NCI-H748 (cell line): ENCODE measurements around the gene CCDC61.

Experiments
- DNase-seq: peaks from one replicate; lab custom pipeline; 2025; ENCODE audit not compliant: unreplicated experiment; lab: John Stamatoyannopoulos, UW

Gene CCDC61

DNA sequence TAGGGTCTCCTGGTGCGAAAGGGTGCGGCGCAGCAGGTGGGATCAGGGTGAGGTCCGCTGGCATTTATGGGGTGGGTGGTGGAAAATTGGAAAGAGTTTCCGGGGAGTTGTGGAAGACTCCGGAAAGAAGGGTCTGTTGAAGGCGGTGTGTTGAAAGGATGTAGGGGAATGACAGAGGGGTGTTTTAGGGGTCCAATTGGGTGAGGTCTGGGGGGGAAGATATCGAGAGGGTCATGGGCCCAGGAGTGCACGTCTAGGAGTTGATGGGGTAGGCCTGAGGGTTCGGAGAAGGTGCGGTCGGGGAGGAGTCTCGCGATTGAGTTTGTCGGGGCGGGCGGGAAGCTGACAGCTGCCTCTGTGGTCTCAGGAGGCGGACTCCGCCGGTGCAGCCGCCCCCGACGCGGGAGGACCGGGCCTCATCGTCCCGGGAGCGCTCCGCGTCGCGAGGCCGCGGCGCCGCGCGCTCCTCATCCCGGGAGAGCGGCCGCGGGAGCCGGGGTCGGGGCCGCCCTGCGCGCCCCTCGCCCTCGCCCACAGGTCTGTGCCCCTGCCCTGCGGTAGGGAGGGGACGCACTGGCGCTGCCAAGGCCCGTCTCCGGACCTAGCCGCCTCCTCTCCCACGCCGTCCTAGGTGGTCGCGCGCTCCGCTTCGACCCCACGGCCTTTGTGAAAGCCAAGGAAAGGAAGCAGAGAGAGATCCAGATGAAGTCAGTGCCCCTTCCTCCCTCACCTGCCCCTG, 20.6 kb downstream of the CCDC61 start:
- DNase-seq, result peak; percentile 67

DNA sequence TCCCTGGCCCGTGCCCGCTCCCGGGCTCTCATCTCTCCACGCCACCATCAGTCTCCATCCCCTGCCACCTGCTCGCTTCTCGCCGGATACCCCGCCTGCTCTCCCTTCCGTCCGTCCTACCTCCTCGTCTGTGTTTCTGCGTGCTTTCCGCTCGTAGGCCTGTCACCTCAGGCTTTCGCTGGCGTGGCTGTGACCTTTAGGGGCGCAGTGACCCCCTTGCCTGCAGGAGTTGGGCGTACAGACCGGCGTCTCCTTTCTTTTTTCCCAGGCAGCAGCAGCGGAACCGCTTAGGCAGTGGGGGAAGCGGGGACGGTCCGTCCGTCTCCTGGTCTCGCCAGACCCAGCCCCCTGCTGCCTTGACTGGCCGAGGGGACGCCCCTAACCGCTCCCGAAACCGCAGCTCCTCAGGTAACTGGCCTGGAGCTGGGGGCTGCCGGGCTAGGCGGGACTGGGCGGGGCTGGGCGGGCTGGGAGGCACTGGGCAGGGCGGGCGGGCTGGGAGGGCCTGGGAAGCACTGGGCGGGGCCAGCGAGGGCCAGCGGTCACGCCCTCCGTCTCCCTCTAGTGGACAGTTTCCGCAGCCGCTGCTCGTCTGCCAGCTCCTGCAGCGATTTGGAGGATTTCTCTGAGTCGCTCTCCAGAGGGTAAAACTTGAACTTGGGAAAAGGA, 21.3 kb downstream of the CCDC61 start:
- peak; percentile 84 for DNase-seq

DNA sequence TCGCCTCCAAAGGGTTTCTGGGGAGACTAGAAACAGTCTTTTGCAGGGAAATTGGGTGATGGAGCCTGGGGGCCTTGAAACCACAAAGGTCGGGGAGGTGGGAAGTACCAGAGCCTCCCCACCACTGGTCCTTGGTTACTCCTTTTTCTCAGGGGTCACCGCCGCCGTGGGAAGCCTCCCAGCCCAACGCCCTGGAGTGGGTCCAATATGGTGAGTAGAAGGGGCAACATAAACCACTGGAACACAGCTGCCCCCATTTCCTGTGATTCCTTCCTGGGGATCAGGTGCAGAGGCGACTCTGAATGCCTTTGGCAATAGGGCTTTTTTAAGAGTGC, 21.8 kb downstream of the CCDC61 start:
- DNase-seq, result no peak

DNA sequence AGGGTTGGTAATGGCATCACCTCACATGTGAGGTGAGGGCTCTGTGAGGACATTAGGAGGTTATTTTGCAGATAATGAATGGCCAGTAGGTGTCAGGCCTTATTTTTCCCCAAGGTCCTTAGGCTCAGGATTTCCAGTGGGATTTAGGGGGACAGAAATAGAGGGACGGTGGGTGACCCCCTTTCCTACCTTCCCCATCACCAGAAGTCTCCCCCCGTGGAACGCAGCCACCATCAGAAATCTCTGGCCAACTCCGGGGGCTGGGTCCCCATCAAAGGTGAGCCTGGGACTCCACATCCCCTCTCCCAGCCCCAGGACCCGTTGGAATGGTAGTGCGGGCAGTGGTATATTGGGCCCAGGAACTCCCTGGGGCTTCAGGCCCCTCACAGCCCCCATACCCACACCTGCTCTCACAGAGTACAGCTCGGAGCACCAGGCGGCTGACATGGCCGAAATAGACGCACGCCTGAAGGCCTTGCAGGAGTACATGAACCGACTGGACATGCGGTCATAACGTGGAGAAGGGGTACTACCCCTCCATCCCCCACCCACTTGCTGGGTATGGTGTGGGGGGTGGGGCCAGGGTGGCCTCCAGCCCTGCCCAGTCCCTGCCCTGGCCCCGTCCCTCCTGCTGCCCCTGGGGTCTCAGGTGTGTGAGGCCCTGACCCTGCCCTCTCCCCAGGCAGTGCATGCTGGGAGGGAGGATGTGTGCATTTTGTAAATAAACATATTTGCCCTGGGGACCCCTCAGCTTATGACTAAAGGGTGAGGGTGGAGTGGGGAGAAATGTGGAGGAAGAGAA, 22.8 kb downstream of the CCDC61 start:
- DNase-seq, result no peak

DNA sequence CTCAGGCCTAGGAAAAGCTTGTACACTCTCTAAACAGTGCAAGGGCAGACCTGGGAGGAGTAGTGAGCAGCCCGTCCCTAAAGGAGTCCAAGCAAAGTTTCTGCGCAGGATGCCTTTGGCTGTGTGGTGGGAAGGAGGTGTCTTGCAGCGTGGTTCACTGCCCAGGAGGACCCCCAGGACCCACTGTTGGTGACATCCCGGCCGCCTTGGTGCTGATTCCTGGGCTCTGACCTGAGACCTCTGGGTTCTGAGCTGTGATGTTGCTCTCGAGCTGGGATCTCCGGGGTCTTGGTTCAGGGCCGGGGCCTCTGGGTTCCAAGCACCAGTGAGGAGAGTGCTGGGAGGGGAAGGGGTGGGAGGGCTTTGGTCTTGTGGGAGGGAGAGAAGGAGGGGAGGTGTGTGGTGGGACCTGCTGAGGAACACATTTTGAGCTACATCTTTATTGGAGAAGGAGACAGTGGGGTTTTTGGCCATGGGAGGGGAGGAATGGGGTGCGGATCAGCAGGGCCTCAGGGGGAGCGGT, 23.5 kb downstream of the CCDC61 start:
- no peak for DNase-seq

DNA sequence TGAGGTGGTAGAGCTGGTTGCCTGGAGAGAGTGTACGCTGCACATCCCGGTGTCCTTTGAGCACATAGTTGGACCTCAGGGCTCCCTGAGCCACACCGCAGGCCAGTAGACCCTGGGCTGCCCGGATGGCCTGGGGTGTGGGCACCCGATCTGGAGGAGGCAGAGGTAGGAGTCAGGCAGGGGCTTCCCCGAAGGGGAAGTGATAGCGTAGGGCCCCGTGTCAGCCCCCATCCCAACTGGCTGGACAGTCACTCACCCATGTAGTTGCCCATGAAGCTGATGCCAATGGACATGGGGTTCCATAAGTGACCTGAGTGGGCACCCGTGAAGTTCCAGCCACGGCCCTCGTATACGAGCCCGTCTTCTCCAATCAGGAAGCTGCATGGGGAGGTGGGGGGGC, 24.0 kb downstream of the CCDC61 start:
- no peak for DNase-seq

DNA sequence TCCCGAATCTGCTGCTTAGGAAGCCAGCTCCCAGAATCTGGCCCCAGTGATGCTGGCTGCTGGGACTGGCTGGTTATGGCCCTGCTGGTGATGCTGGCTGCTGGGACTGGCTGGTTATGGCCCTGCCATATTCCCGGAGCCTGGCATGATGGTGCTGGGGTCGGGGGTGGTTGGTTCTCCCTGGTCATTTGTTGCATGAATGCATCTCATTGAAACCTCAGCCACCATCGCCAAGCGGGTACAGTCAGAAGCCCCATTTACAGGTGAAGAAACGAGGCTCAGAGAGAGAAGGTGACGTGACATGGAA, 25.5 kb downstream of the CCDC61 start:
- no peak for DNase-seq

DNA sequence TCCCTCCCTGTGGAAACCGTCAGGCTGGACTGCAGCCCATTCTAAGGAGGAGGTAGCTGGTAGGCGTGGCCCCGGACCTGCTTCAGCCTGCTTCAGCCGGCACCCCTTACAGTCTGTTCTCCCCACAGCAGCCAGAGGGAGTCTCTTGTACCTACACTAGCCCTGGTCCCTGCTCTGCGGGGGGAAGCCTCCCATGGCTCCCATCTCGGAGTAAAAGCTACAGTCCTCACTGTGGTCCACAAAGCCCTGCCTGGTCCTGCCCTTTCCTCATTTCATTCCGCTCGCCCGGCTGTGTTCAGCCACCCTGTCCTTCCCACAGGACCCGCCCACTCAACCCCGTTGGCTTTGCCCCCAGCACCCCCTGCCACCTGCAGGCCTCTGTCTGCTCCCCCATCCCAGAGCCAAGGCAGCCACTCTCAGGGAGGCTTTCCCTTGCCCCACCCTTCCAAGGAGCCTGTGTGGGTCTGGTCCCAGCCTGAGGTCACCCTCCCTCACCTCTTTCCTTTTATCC, 26.3 kb downstream of the CCDC61 start:
- DNase-seq, result no peak

DNA sequence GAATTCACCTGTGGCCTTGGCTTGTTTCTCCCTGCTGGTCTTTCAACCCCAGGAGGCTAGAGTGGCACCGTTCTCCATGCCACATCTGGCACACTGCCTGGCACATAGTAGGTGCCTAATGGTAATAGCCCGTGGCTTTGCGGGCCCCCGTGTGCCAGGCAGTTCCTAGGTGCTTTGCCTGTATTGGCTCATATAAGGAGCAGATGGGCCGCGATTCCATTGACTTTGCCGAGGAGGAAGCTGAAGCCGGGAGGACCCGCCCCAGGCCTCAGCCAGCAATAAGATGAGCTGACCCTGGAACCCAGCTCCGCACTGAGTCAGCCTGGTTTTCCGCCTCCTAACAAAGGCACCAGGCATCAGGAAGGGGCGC, 26.8 kb downstream of the CCDC61 start:
- no peak for DNase-seq

DNA sequence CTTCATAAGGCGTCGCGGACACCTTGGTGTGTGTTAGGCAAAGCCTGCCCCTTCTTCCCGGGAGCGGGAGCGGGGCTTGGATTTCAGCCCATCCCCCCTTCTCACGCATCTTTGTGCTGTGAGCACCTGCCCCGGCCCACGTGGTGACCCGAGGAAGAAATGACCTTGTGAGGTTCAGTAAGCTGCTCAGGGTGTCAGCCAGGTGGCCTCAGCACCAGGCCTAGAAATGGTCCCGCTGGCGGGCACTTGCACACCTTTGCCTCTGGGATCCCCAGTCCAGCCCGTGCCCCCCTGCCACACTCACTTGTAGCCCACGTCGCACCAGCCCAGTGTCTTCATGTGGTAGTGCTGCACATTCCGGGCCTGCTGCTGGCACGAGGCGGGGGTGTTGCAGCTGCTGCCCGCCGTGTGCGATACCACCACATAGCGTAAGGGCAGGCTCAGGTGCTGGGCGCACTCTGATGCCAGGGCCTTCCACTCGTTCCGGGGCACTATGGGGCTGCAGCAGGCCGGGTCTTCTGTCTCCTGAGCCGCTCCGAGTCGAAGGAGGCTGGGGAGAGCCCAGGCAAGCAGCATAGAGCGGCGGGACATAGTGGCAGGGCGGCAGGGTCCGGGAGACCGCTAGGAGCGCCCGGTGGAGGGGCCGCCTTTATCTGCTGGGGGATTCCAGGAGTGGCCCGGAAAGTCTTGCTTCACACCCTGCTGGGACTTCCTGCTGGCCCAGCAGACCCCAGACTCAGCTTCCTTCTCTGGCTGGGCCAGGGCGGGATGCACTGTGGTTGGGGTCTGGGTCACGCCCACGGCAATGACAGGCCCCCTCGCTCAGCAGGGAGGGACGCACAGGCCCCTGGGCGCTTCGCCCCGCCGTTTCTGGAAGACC, 27.4 kb downstream of the CCDC61 start, which contains the start of gene PGLYRP1:
Gene PGLYRP1, minus strand, starts transcription at position 623 of the 880 bp plus-strand sequence. Its CDS starts 32 bp downstream, at position 591.
- DNase-seq, result no peak

DNA sequence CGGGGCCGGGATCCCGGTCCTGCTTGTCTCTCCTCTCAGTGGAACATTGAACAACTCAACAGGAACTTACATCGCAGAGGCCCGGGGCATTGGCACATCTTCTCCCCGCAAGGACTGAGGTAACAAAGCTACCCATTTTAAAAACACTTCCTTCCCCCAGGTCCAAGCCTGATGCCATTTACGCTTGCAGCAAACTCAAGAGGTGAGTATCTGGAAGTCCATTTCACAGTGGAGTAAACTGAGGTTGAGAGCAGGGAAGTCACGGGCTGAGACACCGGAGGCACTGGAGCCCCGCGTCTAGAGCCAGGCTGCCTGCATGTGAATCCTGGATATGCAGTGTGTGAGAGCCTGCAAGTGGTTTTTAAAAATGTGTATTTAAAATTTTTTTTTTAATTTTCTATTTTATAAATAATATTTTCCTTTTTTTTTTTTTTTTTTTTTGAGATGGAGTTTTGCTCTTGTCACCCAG, 28.1 kb downstream of the CCDC61 start:
- no peak for DNase-seq

DNA sequence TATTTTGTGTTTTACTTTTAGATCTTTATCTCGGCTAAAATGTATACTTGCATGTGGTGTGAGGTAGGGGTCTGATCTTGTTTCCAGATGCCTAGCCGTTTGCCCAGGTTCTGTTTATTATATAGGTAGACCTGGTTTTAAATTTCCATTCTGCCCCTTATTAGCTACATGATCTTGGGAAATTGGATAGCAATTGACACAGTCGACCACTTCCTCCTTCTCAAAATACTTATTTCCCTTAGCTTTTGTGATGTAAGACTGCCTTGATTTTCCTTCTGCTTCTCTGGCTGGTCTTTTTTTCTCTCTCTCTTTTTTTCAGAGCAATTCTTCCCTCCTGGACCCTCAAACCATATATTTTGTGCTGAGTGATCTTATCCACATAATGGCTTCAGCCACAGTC, 30.6 kb downstream of the CCDC61 start:
- DNase-seq, result no peak

DNA sequence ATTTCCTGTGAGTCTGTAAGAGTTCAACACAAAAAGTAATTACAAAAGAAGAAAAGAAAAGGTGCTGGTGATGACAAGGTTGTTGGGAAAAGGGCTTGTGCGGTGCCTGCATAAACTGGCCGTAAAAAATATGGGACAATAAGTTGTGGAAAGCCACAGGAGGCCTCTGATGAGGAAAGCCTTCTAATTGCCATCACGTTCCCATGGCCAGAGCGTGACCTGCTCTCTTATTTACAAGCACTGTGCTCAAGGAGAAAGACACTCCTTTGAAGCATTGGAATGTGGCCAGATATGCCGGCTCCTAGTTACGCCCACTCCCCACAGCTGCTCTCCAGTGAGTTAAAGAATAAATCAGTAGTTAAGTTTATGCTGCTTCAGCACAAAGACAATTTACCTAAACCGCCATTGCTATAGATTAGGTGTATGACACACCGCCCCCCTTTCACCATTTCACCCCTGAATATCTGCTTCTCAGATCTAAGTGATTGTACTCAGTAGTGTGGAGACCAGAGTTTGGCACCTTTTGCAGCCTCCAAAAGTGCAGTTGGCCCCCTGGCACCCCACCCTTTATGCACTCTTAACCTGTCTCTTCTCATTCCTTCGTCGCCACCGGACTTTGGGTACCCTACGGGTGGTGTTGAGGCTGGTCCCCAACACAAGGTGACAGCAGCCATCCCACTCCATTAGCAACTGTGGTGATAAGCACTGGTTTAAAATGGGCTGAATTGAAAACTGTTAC, 35.7 kb downstream of the CCDC61 start:
- DNase-seq, result no peak

DNA sequence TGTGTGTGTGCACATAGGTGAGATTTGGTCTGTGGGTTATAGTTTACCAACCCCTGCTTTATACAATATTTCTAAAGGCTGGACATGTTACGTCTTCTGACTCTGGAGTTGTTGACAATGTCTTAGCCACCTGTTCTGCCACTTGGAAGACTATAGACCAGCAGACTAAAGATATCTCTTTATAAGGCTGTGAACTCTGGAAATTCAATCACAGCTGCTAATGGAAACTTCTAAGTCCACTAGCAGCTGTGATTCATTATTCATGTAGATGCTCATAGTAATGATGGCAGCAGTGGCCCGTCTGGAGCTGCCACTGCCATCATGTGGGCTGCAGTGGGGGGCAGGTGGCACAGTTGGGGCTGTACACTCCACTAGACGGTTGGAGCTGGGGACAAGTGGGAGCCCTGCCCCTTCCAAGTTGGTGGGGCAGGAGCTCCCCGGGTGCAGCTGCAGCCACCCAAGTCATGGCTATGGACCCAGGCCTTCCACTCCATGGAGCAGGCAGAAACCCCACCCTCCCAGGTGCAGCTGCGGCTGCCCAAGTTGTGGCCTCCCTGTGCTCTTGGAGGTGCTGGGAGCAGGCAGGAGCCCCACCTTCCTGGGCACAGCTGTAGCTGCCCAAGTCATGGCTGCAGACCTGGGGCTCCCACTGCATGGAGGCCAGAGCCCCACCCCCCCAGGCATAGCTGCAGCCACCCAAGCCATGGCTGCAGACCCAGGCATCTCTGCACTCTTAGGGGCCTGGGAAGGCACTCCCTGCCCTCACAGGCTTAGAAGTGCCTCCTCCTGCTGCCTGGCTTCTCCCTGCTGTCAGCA, 36.7 kb downstream of the CCDC61 start:
- no peak for DNase-seq

DNA sequence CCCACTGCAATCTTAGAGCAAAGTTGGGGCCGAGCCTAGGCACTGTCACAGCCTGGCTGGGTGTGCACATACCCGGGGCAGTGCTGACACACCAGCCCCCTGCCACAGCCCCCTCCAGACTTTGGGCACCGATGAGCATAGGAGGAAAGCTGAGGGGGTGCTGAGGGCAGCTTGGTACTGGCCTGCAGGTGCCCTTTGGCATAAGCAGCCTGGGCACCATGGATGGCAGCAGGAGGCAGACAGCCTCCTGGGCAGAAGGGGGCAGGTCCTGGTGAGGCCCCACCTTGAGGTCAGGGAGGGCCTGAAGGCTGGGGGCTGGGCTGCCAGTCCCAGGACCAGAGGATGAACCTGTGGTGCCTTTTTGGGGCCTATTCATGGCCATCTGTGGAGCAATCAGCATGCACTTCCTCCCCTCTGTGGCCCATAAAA, 37.3 kb downstream of the CCDC61 start:
- no peak for DNase-seq

DNA sequence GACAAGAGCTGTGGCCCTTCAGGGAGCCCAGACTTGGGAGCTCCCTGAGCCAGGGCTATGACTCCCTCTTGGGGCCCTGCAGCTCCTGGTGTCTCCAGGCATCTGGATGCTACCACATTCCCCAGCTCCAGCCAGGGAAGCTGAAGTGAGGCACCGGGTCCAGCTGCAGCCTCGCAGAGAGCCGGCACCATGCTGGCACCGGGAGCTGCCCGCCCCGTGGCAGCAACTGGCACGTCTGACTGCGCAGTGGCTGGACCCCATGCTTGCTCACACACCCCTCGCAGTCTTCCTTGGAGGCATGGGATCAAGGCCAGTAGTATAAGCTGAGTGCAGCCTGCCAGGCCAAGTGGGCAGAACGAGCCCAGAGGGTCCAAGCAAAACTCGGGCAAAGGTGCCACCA, 38.1 kb downstream of the CCDC61 start:
- no peak for DNase-seq

DNA sequence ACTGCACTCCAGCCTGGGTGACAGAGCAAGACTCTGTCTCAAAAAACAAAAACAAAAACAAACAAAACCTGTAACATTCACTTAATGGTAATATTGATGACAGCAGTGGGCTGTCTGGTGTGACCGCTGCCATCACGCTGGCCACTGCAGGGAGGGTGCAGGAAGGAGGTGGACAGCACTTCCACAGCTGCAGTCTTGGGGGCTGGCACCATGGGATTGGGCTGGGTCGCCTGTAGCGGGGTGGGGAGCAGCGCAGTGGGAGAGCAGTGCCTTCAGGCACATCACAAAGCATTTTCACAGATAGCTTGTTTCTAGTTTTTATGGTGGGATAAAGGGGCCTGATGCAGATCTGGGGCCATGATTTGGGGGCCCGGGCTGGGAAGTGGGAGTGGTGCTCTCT, 40.3 kb downstream of the CCDC61 start:
- DNase-seq, result no peak

DNA sequence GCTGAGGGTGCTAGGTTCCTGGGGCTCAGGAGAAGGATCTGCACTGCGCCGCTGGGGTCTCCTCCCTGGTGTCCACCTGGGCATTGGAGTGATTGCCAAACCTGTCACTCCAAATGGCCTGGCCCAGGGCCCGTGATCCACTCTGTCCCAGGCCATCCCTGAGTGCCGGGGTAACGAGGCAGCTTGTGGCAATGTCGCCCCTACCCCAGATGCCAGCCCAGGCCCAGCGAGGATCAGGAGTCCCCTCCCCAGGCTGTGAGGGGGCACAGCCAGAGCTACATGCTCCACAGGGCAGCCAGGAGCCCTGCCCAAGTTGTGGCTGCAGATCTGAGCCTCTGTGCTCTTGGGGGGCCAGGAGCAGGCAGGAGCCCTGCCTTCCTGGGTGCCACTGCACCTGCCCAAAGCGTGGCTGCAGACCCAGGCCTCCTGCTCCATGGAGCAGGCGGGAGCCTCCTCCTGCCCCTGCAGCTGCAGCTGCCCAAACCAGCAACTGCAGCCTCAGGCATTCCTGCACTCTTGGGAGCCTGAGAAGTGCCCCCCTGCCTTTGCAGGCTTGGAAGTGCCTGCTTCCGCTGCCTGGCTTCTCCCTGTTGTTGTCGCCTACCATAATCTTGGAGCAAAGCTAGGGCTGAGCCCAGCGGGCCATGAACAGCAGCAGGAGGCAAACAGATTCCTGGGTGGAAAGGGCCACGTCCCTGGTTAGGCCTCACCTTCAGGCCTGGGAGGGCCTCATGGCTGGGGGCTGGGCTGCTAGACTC, 40.9 kb downstream of the CCDC61 start:
- DNase-seq, result no peak
